IPS-15b (cell line): Measurements from ENCODE around the gene LRPAP1.

Experiments
- H3K27me3 ChIP-seq: one replicate; pipeline ENCODE4 v1.6.1; 2013; ENCODE audit warnings: low read length; ENCODE audit not compliant: control insufficient read depth, insufficient read depth
- H3K36me3 ChIP-seq: one replicate; pipeline ENCODE4 v1.6.1; 2013; ENCODE audit warnings: low read length; ENCODE audit not compliant: control insufficient read depth, insufficient read depth
- H3K4me1 ChIP-seq: one replicate; pipeline ENCODE4 v1.6.1; 2013; ENCODE audit warnings: mild to moderate bottlenecking, low read length; ENCODE audit not compliant: control insufficient read depth, insufficient read depth
- H3K4me3 ChIP-seq: one replicate; pipeline ENCODE4 v1.5.1; 2013; ENCODE audit warnings: low read depth, low read length
- H3K9ac ChIP-seq: one replicate; pipeline ENCODE4 v1.6.1; 2013; ENCODE audit warnings: low read depth, mild to moderate bottlenecking, low read length
- H3K9me3 ChIP-seq: one replicate; pipeline ENCODE4 v1.6.1; 2013; ENCODE audit warnings: mild to moderate bottlenecking, low read length; ENCODE audit not compliant: control insufficient read depth, insufficient read depth

The LRPAP1 gene

GRCh38 chr4:3493720-3494461 lies 38.3 kb downstream of the LRPAP1 start:
- H3K36me3 ChIP-seq, result no peaks in the 10 kb centered on the region
- peaks cover 60% of the 10 kb centered on the region for H3K27me3 ChIP-seq
- H3K4me3 ChIP-seq, result no peak overlapping the region
- no peaks in the 10 kb centered on the region for H3K9me3 ChIP-seq
- no peak overlapping the region for H3K9ac ChIP-seq
- H3K4me1 ChIP-seq, result peaks cover 3% of the 10 kb centered on the region

DNA sequence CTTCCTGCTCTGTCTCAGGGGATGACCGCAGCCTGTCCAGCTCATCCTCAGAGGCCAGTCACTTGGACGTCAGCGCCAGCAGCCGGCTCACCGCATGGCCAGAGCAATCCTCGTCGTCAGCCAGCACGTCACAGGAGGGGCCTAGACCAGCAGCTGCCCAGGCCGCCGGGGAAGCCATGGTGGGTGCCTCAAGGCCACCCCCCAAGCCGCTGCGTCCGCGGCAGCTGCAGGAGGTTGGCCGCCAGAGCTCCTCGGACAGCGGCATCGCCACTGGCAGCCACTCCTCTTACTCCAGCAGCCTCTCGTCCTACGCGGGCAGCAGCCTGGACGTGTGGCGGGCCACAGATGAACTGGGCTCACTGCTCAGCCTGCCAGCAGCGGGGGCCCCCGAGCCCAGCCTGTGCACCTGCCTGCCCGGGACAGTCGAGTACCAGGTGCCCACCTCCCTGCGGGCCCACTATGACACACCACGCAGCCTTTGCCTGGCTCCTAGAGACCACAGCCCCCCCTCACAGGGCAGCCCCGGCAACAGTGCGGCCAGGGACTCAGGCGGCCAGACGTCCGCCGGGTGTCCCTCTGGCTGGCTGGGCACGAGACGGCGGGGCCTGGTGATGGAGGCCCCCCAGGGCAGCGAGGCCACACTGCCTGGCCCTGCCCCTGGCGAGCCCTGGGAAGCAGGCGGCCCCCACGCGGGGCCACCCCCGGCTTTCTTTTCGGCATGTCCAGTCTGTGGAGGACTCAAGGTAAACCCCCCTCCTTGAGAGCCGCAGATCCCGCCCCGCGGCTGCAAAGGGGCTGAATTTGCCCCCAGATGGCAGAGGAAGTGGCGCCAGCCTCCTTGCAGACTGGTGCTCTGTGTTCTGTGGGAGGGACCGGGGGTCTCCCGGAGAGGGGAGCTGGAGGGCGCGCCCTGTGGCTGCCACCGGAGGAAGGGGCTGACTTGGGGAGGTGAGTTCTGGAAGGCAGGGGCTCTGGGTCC lies 39.2 kb downstream of the LRPAP1 start:
- H3K36me3 ChIP-seq, result no peaks in the 10 kb centered on the region
- H3K4me3 ChIP-seq, result no peak overlapping the region
- H3K4me1 ChIP-seq, result peaks cover 3% of the 10 kb centered on the region
- H3K27me3 ChIP-seq, result peaks cover 67% of the 10 kb centered on the region
- no peak overlapping the region for H3K9ac ChIP-seq
- no peaks in the 10 kb centered on the region for H3K9me3 ChIP-seq

GRCh38 chr4:3491681-3492405 lies 40.4 kb downstream of the LRPAP1 start:
- Histone ChIP-seq H3K9ac (no peak overlapping the region), H3K4me3 (no peak overlapping the region), H3K27me3 (peaks cover 78% of the 10 kb centered on the region), H3K4me1 (peaks cover 3% of the 10 kb centered on the region), H3K36me3 (no peaks in the 10 kb centered on the region), H3K9me3 (no peaks in the 10 kb centered on the region)

DNA sequence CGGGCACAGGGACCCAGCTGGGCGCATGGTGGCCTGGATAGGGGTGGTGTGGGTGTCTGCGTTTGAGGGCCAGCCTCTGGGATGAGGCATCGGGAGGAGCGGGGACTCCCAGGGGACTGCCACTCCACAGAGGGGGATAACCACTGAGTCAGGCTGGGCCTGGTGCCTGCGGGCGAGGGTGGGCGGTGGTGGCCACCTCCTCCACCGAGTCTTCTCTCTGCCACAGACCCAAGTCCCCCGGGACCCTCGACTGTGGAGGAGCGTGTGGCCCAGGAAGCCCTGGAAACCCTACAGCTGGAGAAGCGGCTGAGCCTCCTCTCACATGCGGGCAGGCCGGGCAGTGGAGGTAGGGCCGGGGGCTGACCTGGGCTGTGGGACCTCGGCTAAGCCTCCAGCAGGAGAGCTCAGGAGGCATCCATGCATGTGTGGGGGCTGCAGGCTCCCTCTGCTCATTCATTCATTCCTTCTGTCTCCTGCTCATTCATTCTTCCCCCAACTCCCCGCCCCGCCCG lies 42.7 kb downstream of the LRPAP1 start:
- Histone ChIP-seq H3K4me1 (peaks cover 3% of the 10 kb centered on the region), H3K36me3 (no peaks in the 10 kb centered on the region), H3K27me3 (peaks cover 73% of the 10 kb centered on the region), H3K4me3 (no peak overlapping the region), H3K9ac (no peak overlapping the region), H3K9me3 (no peaks in the 10 kb centered on the region)

DNA sequence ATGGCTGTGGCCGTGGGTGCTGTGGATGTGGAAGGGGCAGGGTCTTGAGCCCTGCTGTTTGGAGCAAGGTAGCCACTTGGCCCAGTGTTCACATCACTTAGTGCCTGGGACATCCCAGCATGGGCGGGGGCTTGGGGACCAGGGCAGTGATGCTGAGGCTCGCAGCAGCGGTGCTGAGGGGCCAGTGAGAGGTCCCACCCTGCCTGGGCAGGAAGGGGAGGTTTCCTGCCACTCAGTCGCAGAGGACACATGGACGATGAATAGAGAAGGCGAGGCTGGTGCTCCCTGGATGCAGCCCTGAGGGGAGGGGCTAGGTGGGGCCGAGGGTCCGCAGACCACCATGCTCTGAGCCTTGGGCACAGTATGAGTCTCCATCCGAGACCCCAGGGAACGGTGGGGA lies 43.4 kb downstream of the LRPAP1 start:
- peaks cover 3% of the 10 kb centered on the region for H3K4me1 ChIP-seq
- H3K4me3 ChIP-seq, result no peak overlapping the region
- no peak overlapping the region for H3K9ac ChIP-seq
- H3K36me3 ChIP-seq, result no peaks in the 10 kb centered on the region
- H3K27me3 ChIP-seq, result peaks cover 71% of the 10 kb centered on the region
- no peaks in the 10 kb centered on the region for H3K9me3 ChIP-seq

DNA sequence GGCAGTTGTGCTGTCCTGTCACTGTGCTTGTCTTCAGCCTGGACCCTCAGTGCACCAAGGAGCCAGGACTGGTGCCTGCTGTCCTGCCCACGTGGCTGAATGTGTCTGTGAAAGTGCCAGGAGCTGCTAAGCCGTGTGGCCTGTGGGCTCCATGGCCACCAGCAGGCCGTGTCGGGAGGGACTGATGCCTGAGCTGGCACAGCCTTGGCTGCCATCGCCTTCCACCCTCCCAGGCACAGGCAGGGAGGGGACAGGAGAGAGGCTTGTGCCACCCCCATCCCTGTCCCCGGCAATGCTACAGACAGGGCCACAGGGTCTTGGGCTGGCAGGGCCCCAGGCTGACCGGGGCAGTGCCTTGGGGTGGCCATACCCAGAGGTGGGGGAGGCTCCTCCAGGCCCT lies 44.4 kb downstream of the LRPAP1 start:
- H3K9ac ChIP-seq, result no peak overlapping the region

GRCh38 chr4:3486541-3487540 lies 45.4 kb downstream of the LRPAP1 start:
- Histone ChIP-seq H3K9me3 (no peaks in the 10 kb centered on the region), H3K4me1 (peaks cover under 1% of the 10 kb centered on the region), H3K9ac (no peak overlapping the region), H3K27me3 (peaks cover 63% of the 10 kb centered on the region), H3K36me3 (no peaks in the 10 kb centered on the region), H3K4me3 (no peak overlapping the region)

More for the DNA sequence above, 44.4 kb downstream of the LRPAP1 start:
- H3K4me3 ChIP-seq, result no peak overlapping the region
- peaks cover 3% of the 10 kb centered on the region for H3K4me1 ChIP-seq
- no peaks in the 10 kb centered on the region for H3K36me3 ChIP-seq
- peaks cover 65% of the 10 kb centered on the region for H3K27me3 ChIP-seq
- no peaks in the 10 kb centered on the region for H3K9me3 ChIP-seq

DNA sequence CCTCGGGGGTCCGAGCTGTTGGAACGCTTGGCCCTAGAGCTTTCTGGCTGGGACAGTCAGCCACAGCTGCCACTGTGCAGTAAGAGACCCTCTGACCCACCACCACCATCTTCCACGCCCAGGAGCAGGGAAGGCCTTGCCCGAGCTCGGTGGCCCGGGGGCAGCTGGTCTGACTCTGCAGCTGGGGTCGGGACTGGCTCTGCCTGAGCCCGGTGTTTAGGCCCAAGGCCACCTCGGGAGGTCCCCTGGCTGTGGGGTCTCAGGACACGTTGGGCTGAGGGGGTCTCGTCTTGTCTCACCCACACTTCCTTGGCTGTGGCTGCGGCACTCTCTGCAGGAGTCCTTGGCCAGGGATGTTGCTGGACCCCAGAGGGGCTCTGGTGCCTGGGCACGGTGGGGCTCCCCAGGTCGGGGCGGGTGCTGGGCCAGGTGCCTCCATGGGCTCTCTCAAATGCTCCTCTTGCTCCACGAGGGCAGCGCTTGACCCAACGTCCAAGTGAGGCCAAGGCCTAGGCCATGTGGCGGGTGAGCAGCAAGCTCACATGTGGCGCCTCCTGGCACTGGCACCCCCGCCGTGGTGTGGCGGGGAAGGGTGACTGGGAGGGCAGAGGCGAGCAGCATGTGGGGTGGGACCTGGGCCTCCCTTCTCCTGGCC lies 46.2 kb downstream of the LRPAP1 start:
- H3K9ac ChIP-seq, result no peak overlapping the region
- no peaks in the 10 kb centered on the region for H3K36me3 ChIP-seq
- peaks cover 4% of the 10 kb centered on the region for H3K4me1 ChIP-seq
- H3K27me3 ChIP-seq, result peaks cover 56% of the 10 kb centered on the region
- H3K4me3 ChIP-seq, result no peak overlapping the region
- H3K9me3 ChIP-seq, result no peaks in the 10 kb centered on the region

DNA sequence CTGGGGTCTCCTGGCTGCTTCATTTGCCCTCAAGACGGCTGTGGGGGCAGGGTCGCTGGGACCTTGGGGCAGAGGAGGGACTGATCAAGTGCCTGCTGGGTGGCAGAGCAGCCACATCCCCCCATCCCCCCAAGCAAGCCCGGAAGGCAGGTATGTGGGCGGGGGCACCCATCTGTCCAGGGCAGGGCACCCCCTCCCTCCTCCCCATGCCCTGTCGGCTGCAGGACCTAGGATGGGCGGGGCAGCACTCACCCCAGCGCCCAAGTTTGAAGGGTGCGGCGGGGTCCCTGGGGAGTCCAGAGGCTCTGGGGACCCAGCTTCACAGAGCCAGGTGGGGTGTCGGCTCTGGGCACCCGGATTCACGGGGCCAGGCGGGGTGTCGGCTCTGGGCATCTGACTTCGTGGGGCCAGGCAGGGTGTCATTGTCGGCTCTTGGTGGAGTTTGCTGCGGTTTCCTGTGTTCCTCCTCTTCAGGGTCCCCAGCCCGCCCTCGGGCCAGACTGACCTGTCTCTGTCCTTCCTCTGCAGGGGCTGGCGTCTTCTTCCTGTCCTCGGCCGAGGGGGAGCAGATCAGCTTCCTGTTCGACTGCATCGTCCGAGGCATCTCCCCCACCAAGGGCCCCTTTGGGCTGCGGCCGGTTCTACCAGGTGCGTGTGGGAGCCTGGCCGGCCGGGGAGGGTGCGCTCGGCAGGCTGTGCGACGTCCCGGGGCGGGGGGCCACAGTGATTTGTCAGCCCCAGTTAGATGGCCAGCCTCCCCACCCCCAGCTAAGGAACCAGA lies 47.0 kb downstream of the LRPAP1 start:
- Histone ChIP-seq H3K36me3 (no peaks in the 10 kb centered on the region), H3K4me3 (no peak overlapping the region), H3K27me3 (peaks cover 48% of the 10 kb centered on the region), H3K9me3 (no peaks in the 10 kb centered on the region), H3K4me1 (peaks cover 7% of the 10 kb centered on the region), H3K9ac (no peak overlapping the region)
